ENCODE results near the gene MAMLD1.

- TF ChIP-seq POLR2A (IDR thresholded peaks at IDR 0.05; ENCODE audit: control extremely low read depth in 1 of 2, low read depth in 2 of 2, low read length in 2 of 2) = no peak
- no peak for TF ChIP-seq CBX8 (IDR thresholded peaks at IDR 0.05; ENCODE audit: borderline replicate concordance, low read depth, low read length)
- no peak for TF ChIP-seq EP300 (IDR thresholded peaks at IDR 0.05; ENCODE audit: borderline replicate concordance in 1 of 2, low read depth in 2 of 2, low read length in 2 of 2)
- TF ChIP-seq EZH2 (IDR thresholded peaks at IDR 0.05; ENCODE audit: low read depth, low read length, severe bottlenecking) = no peak
Measured at GRCh38 chrX:150476164-150476699, 113.1 kb downstream of the MAMLD1 start.
